ENCODE results near the gene TTC9.
"Not testable (repeated sequence)": the region's sequence is repeated elsewhere in the genome, so short reads cannot be mapped to it uniquely, and the experiment has no call there.

The TTC9 gene

DNA sequence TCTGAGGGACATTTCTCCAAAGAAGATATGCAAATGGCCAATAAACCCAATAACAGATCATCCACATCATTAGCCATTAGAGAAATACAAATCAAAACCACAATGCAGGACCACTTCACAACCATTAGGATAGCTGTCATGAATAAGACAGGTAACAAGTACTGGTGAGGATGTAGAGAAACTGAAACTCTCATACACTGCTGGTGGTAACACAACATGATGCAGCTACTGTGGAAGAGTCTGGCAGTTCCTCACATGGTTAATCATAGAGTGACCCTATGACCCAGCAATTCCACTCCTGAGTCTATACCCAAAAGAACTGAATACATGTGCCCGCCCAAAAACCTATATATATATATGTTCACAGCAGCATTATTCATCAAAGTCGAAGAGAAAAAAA, 39.0 kb downstream of the TTC9 start:
- DNase-seq (ENCODE audit: low read depth): no peak

DNA sequence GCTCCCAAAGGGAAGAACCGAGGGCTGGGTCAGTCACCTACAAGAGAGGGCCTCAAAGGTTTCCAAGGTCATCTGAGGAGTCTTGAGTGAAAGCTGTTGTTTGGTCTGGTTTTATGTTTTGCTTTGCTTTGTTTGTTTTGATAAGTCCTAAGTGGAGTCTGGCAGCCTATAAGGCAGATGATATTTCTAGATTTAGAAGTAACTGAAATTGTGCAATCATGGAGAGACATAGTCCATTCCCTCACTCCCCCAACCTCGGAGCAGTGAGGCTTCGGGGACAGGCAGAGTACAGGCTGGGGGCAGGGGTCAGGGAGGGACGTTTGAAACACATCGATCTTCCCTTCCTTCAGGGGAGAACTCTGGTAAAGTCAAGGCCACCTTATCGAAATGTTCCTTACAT, 42.3 kb downstream of the TTC9 start:
- no peak for DNase-seq (ENCODE audit: low read depth)

DNA sequence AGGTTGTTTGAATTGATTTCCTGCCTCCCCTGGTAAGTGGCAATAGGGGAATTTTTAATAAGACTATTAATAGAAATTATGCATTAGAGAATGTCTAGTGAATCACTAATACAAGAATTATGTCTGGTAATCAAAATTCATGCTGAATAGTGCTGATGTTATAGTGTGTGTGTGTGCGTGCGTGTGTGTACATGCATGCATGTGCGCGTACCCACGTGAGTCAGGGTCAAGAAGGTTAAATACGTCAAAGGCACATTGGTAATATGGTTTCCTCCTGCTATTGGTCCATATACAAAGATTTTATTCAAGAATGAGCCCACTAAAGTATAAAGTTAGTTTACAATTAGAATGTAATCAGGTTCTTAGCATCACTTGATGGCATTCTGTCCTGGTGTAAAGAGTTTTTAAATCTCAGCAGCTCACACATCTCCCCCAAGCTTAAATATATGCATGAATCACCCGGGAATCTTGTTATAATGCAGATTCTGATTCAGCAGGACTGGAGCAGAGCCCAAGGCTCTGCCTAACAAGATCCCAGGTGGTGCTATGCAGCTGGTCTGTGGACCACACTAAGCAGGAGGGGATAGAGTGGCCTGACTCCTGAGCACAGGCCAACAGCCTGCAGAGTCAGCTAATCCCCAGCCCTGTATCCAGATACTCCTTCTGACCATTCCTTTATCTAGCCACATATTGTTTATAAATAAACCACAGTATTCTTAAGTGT, 43.9 kb downstream of the TTC9 start:
- DNase-seq (ENCODE audit: low read depth): no peak

DNA sequence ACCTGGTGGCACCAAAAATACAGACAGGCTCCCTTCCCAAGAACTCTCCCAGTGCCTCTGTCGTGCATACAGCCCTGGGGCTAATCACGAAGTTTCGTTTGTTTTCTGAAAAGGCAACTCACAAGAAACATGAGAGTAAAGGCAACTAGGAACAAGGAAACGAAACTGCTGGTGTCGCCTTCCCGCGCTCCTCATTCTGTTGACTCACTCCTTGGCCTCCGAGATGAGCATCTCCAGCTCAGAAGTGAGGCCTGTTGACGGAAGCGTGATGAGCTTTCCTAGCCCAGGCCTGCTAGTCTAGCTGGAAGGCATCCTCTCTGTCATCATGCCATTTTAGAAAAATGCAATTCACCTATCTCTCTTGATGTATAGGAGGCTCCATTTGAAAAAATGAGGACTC, 50.5 kb downstream of the TTC9 start:
- no peak for DNase-seq (ENCODE audit: low read depth)

DNA sequence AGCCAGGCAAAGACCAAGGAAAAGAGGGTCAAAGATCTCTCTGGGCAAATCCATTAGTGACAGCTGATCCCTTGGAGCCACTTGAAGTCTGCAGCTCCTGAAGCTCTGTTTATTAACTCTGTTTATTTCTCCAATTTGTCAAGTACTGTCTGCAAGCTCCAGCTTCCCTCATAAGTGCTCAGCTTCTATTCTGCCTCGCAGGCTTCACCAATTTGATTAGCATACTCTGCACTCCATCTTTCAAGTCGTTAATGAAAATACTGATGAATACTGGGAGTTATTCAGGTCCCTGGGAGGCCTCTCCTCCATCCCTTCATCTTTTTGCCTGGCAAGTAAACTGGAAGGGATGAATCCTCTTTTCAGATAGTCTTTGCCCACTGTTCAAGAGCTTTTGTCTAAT, 54.3 kb downstream of the TTC9 start:
- no peak for DNase-seq (ENCODE audit: low read depth)

DNA sequence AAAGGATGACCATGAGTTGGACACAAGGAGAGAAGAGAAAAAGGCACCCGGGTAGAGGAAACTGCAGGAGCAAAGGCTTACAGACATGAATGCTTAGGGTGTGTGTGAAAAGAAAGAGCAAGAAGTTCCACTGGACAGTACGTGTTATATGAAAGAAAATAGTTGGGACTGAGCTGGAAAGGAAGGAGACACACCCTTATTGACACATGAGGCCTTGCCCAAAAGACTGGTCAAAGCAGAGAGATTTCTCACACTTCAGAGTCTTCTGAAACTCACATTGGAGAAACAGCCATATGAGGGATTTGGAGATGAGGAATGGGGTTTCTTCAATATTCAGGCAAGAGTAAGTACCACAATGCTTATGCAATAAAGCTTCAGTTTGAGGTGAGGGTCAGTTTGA, 56.0 kb downstream of the TTC9 start:
- no peak for DNase-seq (ENCODE audit: low read depth)

DNA sequence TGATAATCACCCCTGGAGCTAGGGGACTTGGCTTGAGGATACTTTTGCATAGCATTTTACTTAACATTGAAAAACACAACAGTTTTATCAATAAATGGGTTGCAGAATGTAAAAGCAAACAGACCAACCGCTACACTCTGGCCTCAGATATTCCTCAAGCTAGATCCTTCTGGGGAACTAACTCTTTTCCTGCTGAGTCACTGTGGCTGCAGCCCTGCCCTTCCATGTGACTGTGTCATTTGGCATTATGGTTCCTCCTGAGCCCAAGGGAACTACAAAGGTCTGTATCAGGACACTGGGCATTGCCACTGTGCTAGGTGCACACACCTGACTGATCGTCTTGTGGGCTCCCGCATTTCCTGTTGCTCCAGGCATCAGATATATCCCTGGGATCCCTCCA, 56.6 kb downstream of the TTC9 start:
- peak; percentile 54 for DNase-seq (ENCODE audit: low read depth)

DNA sequence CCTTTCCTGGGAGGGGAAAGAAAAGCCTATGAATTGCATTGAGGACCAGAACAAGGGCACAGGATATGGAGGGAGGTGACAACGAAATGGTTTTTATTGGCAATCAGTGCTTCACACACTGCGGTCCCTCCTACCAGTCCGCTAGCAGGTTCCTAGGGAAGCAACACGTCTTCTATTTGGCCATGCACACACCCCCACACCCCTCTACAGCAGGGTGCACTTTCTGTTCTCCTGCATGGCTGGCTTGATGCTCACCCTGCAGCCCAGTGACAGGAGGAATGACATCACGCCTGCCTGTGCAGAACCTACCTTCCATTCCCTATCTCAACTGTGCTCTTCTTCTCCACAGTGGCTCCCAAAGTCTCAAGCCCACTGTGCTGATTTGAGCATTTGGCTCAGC, 57.9 kb downstream of the TTC9 start:
- DNase-seq (ENCODE audit: low read depth): no peak

DNA sequence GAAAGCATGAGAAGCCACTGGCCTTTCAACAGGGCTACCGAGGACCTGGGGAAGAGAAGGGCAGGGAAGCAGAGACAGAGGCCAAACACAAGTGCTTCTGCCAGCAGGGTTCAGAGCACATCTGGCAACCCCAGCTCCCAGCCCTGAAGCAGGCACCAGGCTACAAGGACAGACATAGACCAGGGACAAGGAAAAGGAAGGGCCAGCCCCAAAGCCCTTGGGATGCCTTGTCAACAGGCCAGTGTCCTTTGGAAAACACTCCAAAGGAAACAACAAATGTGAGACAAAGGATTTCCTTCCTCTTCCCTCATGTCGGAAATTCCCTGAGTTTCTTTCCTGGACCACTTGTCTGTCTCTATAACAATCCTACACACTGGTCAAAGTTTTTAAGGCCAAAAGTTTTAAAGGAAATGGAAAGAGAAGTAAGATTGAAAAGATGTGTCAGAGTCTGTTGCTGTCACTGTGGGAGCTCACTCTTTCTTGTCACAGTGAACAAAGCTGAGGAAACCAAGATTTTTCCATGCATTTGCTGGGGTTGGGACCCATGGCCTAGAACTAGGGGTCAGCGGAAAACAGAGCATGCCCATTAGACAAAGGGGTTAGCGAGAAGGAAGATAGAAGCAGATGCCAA, 59.4 kb downstream of the TTC9 start:
- DNase-seq (ENCODE audit: low read depth): no peak

DNA sequence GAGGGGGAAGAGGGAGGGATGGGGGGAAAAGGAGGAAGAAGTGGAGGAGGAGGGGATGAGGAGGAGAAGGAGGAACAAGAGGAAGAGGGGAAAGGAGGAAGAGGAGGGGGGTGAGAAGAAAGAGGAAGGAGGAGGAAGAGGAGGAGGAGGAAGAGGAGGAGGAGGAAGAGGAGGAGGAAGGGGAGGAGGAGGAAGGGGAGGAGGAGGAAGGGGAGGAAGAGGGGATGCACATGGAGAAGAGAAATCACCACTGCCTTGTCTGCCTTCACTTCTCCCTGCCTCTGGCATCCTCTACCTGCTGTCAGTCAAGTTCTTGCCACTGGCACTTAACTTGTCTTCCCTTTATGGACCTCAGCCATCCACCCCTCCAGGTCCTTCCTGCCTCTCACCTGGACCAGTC, 59.9 kb downstream of the TTC9 start:
- DNase-seq (ENCODE audit: low read depth): no peak

DNA sequence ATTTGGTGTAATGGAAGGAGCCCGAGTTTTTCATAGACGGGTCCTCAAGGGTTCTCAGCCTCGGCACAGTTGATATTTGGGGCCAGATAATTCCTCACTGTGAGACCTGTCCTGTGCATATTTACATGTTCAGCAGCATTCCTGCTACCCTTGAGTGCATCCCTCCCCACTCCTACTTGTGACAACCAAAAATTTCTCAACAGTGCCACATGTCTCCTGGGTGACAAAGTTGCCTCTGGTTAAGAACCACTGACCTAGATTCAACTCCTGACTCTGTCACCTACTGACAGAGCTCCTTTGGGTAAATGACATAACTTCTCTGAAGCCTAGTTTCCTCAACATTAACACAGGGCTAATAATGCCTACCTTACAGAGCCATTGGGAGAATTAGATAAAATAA, 60.4 kb downstream of the TTC9 start:
- no peak for DNase-seq (ENCODE audit: low read depth)

DNA sequence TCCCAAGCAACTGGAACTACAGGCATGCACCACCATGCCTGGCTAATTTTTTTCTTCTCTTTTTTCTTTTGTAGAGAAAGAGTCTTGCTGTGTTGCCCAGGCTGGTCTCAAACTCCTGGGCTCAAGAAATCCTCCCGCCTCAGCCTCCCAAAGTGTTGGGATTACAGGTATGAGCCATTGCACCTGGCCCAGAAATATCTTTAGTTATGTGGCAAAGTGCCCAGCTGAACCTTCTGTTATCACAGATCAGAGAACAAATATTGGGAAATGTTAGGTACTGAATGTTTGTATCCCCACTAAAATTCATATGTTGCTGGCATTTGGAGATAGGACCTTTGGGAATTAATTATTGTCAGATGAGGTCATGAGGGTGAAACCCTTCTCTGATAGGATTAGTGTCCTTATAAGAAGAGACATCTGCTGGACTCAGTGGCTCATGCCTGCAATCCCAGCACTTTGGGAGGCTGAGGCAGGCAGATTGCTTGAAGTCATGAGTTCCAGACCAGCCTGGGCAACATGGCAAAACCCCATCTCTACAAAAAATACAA, 62.0 kb downstream of the TTC9 start:
- not testable (repeated sequence) for DNase-seq (ENCODE audit: low read depth)

DNA sequence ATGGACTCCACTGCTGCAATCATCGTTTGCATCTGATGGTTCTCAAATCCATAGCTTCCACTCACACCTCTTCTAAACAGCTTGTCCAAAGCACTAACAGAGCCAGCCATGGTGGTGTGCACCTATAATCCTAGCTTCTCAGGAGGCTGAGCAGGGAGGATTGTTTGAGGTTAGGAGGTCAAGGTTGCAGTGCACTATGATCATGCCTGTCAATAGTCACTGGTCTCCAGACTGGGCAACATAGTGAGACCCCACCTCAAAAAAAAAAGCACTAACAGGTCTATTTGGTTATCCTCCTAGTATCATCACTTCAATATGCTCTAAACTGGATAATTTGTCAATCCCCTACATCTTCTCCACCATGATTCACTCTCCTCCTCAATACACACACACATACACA, 63.2 kb downstream of the TTC9 start:
- no peak for DNase-seq (ENCODE audit: low read depth)

DNA sequence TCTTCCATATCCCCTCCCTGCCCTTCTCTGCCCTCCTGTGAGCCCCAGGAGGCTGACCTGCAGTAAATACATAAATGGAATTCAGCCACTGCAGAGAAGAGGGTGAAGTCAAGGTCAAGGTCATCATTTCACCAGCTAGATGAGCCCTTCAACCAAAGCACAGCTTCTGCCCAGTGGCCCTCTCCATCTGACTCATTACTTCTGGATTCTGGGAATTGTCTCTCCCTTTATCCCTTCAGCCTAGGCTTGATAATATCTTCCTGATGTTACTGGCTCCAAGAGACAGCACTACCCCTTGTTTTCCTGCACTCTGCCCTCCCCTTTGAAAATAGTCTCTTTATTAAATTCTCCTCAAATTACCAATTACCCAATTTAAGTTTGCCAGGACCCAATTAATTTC, 64.5 kb downstream of the TTC9 start:
- DNase-seq (ENCODE audit: low read depth): no peak

DNA sequence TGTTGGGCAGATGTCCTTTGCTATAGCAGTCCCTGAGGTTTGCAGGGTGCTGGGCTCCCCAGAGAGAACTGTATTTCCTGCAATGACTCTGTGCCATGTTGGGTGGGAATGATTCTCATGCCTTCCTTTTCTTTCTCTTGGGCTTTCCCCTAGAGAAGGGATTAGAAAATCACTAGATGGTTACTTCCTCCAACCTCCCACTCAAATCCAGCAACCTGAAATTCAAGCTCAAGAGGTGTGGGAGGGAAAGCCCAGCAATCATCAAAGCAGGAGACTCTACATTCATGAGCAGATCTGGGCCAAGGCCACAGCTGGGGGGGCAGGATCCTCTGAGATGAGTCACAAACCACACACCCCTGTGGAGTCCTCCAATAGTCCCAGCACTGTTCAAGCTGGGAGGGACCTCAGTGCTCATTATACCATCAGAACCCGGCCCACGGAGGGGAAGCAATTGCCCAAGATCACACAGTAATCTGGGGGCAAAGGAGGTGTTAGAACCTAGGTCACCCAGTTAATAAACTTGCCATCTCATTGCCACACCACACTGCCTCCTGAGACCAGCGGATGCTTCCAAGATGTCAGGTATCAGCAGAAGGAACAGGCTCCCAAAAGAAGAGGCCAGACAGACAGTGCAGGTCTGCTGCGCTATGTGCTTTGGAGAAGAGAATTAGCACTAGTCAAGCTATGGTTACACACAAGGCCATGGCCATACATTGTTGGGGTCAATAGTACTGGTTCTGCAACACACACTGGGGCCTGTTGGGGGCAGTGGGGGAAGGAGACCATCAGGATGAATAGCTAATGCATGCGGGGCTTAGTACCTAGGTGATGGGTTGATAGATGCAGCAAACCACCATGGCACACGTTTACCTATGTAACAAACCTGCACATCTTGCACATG, 65.7 kb downstream of the TTC9 start:
- DNase-seq (ENCODE audit: low read depth): peak; percentile 60

DNA sequence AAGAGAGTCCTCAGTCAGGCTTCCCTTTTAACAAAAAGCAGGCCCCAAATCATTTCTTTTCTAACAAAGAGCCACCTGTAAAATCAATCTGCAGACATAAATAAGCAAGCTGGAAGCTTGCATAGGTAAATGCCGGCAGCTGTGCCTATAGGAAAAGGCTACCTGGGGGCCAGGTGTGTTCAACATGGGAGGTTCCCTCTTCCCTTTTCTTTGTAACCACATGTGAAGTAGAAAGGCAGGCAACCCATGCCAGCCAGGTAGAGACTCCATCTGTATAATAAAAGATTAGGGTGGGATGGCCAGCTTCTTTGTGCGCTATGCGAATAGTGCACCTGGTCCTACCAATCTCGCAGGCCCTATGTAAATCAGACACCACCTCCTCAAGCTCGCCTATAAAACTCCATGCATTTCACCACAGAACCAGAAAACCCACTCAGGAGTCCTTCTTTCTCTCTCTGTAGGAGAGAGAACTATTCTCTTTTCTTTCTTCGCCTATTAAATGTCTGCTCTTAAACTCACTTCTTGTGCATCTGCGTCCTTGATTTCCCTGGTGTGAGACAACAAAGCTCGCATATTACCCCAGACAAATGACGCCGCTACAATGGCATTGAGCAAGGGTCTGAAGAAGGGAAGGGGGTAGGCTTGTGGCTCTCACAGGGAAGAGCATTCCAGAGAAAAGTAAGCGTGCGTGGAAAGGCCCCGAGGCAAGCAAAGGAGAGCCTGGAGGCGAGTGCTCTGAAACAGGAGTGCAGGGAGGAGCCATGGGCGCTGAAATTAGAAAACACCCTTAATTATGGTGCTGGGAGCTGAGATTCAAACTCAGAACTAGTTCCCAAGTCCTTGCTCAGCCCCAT, 67.2 kb downstream of the TTC9 start:
- DNase-seq (ENCODE audit: low read depth): no peak

DNA sequence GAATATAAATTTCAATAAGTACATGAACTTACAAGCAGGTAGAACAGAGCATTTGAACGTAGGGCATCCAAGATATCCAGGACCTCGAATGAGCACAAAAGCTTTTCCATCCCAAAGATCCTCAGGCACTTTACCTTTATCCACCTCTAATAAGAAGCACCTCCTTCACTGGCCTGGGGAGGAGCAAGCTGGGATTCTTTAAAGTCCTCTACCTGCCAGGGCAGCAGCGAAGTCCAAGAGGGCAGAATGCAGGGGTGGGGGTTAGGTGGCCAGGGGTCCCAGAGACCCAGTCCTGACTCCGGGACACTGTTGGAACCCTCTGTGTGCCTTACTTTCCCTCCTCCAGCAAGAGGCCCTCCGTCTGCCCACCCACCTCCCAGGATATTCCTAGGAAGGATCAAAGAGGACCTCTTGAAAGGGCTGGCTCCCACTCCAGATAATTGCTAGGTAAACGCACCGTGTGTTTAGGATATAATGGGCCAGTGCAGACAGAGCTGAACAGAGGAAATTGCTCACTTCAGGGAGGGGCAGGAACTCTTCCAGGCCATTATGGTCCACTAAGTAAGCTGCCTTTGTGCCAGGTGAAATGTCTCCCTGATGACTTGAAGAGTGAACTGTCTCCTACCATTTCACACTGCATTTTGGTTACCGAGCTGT, 68.1 kb downstream of the TTC9 start:
- no peak for DNase-seq (ENCODE audit: low read depth)

DNA sequence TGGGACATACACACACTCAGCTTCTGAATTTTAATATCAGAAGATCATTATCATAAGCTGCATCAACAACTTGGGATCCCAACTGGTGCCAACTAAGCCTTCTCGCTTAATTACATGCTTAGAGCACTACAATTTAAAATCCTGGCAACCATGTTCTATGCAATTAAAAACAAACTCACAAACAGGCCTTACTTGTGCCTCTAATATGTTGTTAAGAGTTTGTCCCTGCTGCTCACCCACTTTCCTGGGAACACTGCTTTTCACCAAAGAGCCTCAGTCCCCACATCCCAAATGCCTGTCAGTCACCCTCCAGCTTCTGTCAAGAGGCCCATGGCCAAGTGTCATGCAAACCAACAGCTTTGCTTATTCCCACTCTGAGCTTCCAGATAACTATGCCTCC, 69.7 kb downstream of the TTC9 start:
- no peak for DNase-seq (ENCODE audit: low read depth)

DNA sequence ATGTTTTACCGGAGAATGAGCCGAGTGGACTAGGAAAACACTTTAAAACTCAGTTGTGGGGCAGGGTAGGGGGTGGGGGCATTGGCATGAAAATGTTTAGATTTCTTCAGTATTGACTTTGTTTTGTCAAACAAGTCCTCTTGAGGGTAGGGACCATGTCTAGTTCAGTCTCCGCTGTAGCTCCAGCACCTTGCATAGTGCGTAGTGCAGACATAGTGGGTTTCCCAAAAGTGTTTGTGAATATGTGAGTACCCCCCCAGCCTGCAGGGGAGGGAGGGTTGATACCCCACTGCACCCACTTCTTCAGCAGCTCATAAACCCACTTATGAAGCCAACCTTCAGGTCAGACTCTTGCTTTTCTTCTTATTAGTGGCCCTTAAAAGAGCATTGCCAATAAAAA, 71.4 kb downstream of the TTC9 start:
- DNase-seq (ENCODE audit: low read depth): no peak

DNA sequence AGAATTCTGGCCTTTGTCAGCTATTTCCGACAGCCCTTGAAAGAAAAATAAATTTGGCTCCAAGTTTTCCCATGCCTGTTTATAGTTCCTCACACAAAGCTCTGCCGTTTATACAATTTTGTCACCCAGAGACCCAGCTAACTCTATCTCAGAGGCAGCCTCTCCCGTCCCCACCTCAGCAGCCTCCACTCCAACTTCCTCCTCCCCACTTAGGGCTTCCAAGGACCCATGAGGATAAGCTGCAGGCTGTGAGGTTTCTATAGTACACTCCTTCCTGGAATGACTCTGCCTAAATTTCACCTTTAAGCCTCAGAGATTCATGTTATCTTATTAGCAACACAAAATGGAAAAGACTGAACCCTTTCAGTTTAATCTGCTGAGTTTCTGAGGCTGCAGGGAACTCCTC, 71.8 kb downstream of the TTC9 start:
- no peak for DNase-seq (ENCODE audit: low read depth)

DNA sequence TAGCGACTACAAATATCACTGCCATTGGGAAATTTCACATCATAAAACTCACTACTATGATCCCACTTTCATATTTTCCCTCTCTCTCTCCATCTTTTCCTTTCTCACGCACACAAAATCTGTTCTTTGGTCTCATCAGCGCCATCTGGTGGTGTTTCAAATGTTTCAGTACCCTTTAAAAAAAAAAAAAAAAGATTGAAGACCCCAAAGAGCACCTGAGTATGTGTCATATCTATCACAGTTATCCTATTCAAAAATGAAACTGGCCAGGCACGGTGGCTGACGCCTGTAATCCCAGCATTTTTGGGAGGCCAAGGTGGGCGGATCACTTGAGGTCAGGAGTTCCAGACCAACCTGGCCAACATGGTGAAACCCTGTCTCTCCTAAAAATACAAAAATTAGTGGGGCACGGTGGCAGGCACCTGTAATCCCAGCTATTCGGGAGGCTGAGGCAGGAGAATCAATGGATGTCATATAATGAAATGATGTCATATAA, 72.4 kb downstream of the TTC9 start:
- DNase-seq (ENCODE audit: low read depth): peak; percentile 75
